ENCODE results near the gene GUCY1A1. TPM values are rescaled to one million over a fixed set of nuclear protein-coding genes. Genes with fewer than 3 reads are reported as not detected.

The GUCY1A1 gene
- total and polyA plus RNA-seq, 2 donors from 2014 or later: 6.9 to 64.6 TPM

DNA sequence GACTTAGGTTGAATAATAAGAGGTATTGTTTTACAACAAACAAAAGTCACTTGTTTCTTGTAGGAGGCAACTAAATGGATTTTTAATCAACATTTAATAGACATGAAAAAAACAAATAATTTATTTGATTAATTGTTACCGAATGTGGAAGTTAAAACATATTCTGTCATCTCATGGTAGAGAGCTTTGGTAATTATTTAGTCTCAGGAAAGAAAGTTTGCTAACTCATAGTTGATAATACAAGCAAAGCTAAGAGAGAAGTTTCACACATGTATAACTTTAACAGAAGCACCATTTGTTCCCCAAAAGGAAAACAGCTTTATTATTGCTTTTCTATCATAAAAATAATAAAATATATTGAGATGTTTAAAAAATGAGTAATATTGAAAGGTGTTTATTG is 44.9 kb downstream of the GUCY1A1 start:
- H3K36me3 ChIP-seq (ENCODE audit: control insufficient read depth in 2 of 3, insufficient read depth in 3 of 3, low read length in 3 of 3): peaks cover 0 to 4% (median 3%) of the 10 kb centered on the region in 3 donors
- no peaks in the 10 kb centered on the region for H3K4me1 ChIP-seq (ENCODE audit: control insufficient read depth in 2 of 3, insufficient read depth in 2 of 3, low read depth in 1 of 3, low read length in 3 of 3)
- intact Hi-C loops (cut with DNase I): no loop called here
- FAIRE-seq (peak; percentile 66), DNase-seq (no peak)
- H3K27ac ChIP-seq (ENCODE audit: low read depth in 2 of 2, low read length in 2 of 2): no peak overlapping the region
- no peak overlapping the region for H3K4me3 ChIP-seq (ENCODE audit: low read length in 3 of 3)
- H3K9ac ChIP-seq (ENCODE audit: low read length in 3 of 3): no peak overlapping the region
- H3K9me3 ChIP-seq (ENCODE audit: control insufficient read depth in 2 of 3, insufficient read depth in 1 of 3, low read length in 3 of 3): no peaks in the 10 kb centered on the region
- H3K27me3 ChIP-seq (ENCODE audit: control insufficient read depth, insufficient read depth, low read length): no peaks in the 10 kb centered on the region
- TF ChIP-seq, protein P1, sequence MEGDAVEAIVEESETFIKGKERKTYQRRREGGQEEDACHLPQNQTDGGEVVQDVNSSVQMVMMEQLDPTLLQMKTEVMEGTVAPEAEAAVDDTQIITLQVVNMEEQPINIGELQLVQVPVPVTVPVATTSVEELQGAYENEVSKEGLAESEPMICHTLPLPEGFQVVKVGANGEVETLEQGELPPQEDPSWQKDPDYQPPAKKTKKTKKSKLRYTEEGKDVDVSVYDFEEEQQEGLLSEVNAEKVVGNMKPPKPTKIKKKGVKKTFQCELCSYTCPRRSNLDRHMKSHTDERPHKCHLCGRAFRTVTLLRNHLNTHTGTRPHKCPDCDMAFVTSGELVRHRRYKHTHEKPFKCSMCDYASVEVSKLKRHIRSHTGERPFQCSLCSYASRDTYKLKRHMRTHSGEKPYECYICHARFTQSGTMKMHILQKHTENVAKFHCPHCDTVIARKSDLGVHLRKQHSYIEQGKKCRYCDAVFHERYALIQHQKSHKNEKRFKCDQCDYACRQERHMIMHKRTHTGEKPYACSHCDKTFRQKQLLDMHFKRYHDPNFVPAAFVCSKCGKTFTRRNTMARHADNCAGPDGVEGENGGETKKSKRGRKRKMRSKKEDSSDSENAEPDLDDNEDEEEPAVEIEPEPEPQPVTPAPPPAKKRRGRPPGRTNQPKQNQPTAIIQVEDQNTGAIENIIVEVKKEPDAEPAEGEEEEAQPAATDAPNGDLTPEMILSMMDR (IDR thresholded peaks at IDR 0.05; ENCODE audit: borderline replicate concordance, extremely low read depth, insufficient read depth): no peak

DNA sequence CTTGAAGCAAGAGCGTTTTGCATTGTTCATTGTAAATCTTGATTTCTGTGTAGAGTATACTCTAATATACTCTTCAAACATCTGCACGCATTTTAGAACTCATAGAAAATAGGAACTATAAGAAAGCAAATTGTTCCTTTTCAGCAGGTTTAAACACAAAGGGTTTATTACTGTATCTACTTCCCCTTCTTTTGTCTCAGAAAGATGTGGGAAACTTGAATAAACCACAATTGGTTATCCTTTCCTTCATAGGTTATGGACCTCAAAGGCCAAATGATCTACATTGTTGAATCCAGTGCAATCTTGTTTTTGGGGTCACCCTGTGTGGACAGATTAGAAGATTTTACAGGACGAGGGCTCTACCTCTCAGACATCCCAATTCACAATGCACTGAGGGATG is 46.2 kb downstream of the GUCY1A1 start:
- DNase-seq (no peak), FAIRE-seq (no peak)
- intact Hi-C loops (cut with DNase I): no loop called here
- Histone ChIP-seq H3K9me3 (ENCODE audit: control insufficient read depth in 2 of 3, insufficient read depth in 1 of 3, low read length in 3 of 3) (no peaks in the 10 kb centered on the region), H3K4me3 (ENCODE audit: low read length in 3 of 3) (no peak overlapping the region), H3K4me1 (ENCODE audit: control insufficient read depth in 2 of 3, insufficient read depth in 2 of 3, low read depth in 1 of 3, low read length in 3 of 3) (no peaks in the 10 kb centered on the region), H3K27me3 (ENCODE audit: control insufficient read depth, insufficient read depth, low read length) (no peaks in the 10 kb centered on the region), H3K9ac (ENCODE audit: low read length in 3 of 3) (no peak overlapping the region), H3K36me3 (ENCODE audit: control insufficient read depth in 2 of 3, insufficient read depth in 3 of 3, low read length in 3 of 3) (no peaks in the 10 kb centered on the region), H3K27ac (ENCODE audit: low read depth in 2 of 2, low read length in 2 of 2) (no peak overlapping the region)
- TF ChIP-seq, protein P1 (IDR thresholded peaks at IDR 0.05; ENCODE audit: borderline replicate concordance, extremely low read depth, insufficient read depth): no peak

DNA sequence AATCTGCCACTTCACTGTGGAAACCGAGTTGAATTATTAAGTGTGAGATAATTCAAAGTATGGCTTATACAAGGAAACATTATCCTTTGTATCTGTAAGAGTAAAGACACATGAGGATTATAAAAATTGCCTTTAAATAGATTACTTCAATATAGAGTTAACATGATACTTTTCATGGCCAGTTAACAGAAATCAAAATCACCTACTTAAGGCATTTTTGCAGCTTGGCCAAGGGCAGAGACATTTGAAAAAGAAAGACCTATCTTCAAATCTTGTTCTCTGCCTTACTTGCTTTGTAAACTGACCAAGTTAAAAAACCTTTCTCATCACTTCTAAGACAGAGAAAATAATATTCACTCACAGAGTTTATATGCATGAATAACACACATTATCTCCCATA is 47.3 kb downstream of the GUCY1A1 start:
- Histone ChIP-seq H3K4me1 (ENCODE audit: control insufficient read depth in 2 of 3, insufficient read depth in 2 of 3, low read depth in 1 of 3, low read length in 3 of 3) (no peaks in the 10 kb centered on the region), H3K36me3 (ENCODE audit: control insufficient read depth in 2 of 3, insufficient read depth in 3 of 3, low read length in 3 of 3) (no peaks in the 10 kb centered on the region), H3K27me3 (ENCODE audit: control insufficient read depth, insufficient read depth, low read length) (no peaks in the 10 kb centered on the region), H3K4me3 (ENCODE audit: low read length in 3 of 3) (no peak overlapping the region), H3K9me3 (ENCODE audit: control insufficient read depth in 2 of 3, insufficient read depth in 1 of 3, low read length in 3 of 3) (no peaks in the 10 kb centered on the region), H3K9ac (ENCODE audit: low read length in 3 of 3) (no peak overlapping the region), H3K27ac (ENCODE audit: low read depth in 2 of 2, low read length in 2 of 2) (no peak overlapping the region)
- intact Hi-C loops (cut with DNase I): no loop called here
- TF ChIP-seq, protein P1 (IDR thresholded peaks at IDR 0.05; ENCODE audit: borderline replicate concordance, extremely low read depth, insufficient read depth): no peak
- DNase-seq (no peak), FAIRE-seq (no peak)

DNA sequence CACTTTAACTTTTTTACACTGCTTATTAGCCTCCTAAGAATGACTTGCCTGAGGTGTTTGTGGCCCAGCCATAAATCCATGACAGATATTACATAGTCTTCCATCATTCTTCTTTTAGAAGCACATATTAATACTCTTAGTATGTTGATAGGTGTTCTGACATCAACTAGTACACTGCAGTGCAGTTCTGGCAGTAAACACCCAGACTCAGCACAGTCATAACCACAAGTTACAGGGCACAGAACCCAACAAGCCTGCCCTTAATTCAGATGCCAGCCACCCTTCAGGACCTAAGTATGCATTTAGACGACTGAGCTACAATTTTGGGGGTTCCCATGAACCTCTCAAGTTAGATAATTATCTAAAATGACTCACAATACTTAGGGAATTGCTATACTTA is 55.7 kb downstream of the GUCY1A1 start:
- Histone ChIP-seq H3K9ac (ENCODE audit: low read length in 3 of 3) (no peak overlapping the region), H3K4me1 (ENCODE audit: control insufficient read depth in 2 of 3, insufficient read depth in 2 of 3, low read depth in 1 of 3, low read length in 3 of 3) (no peaks in the 10 kb centered on the region), H3K9me3 (ENCODE audit: control insufficient read depth in 2 of 3, insufficient read depth in 1 of 3, low read length in 3 of 3) (no peaks in the 10 kb centered on the region), H3K27ac (ENCODE audit: low read depth in 2 of 2, low read length in 2 of 2) (no peak overlapping the region), H3K4me3 (ENCODE audit: low read length in 3 of 3) (no peak overlapping the region), H3K36me3 (ENCODE audit: control insufficient read depth in 2 of 3, insufficient read depth in 3 of 3, low read length in 3 of 3) (peaks cover 0 to 5% (median 0%) of the 10 kb centered on the region in 3 donors), H3K27me3 (ENCODE audit: control insufficient read depth, insufficient read depth, low read length) (no peaks in the 10 kb centered on the region)
- TF ChIP-seq, protein P1 (IDR thresholded peaks at IDR 0.05; ENCODE audit: borderline replicate concordance, extremely low read depth, insufficient read depth): no peak
- DNase-seq (no peak), FAIRE-seq (no peak)
- intact Hi-C loops (cut with DNase I): no loop called here
